Measurements from ENCODE around the gene POU6F2.

Gene POU6F2

GRCh38 chr7:39197831-39198230, 220.1 kb downstream of the POU6F2 start:
- TF ChIP-seq TAF1 (IDR thresholded peaks at IDR 0.05; ENCODE audit: low read depth) (no peak), MAX (IDR thresholded peaks at IDR 0.05) (no peak), USF1 (IDR thresholded peaks at IDR 0.05) (no peak), EGR1 (IDR thresholded peaks at IDR 0.05) (no peak), EP300 (IDR thresholded peaks at IDR 0.05; ENCODE audit: borderline replicate concordance) (no peak), REST (IDR thresholded peaks at IDR 0.05; ENCODE audit: low read depth) (no peak), TEAD4 (IDR thresholded peaks at IDR 0.05) (no peak), ZBTB7A (IDR thresholded peaks at IDR 0.05; ENCODE audit: low read depth) (no peak)

- TF ChIP-seq RAD21 (IDR thresholded peaks at IDR 0.05; ENCODE audit: low read depth) (no peak), ZBTB7A (IDR thresholded peaks at IDR 0.05; ENCODE audit: low read depth) (no peak)
Measured at GRCh38 chr7:39198556-39198955, 220.8 kb downstream of the POU6F2 start.

GRCh38 chr7:39199006-39199405, 221.3 kb downstream of the POU6F2 start:
- no peak for TF ChIP-seq CEBPB (IDR thresholded peaks at IDR 0.05)
- TF ChIP-seq TAF1 (IDR thresholded peaks at IDR 0.05; ENCODE audit: low read depth): no peak
- no peak for TF ChIP-seq RAD21 (IDR thresholded peaks at IDR 0.05; ENCODE audit: low read depth)
- no peak for TF ChIP-seq FOXM1 (IDR thresholded peaks at IDR 0.05; ENCODE audit: borderline replicate concordance, low read depth)
- no peak for TF ChIP-seq MAX (IDR thresholded peaks at IDR 0.05)
- TF ChIP-seq TEAD4 (IDR thresholded peaks at IDR 0.05): no peak
- no peak for TF ChIP-seq USF1 (IDR thresholded peaks at IDR 0.05)
- TF ChIP-seq YY1 (IDR thresholded peaks at IDR 0.05; ENCODE audit: low read depth): no peak
- no peak for TF ChIP-seq NFIC (IDR thresholded peaks at IDR 0.05)

- TF ChIP-seq USF1 (IDR thresholded peaks at IDR 0.05): no peak
- TF ChIP-seq EP300 (IDR thresholded peaks at IDR 0.05; ENCODE audit: borderline replicate concordance): no peak
- TF ChIP-seq TEAD4 (IDR thresholded peaks at IDR 0.05): no peak
- no peak for TF ChIP-seq CREB1 (IDR thresholded peaks at IDR 0.05; ENCODE audit: low read depth)
- no peak for TF ChIP-seq TAF1 (IDR thresholded peaks at IDR 0.05; ENCODE audit: low read depth)
Measured at GRCh38 chr7:39199951-39200350, 222.2 kb downstream of the POU6F2 start.

GRCh38 chr7:39202041-39202440, 224.3 kb downstream of the POU6F2 start:
- TF ChIP-seq TEAD4 (IDR thresholded peaks at IDR 0.05) (no peak), EGR1 (IDR thresholded peaks at IDR 0.05) (no peak), RAD21 (IDR thresholded peaks at IDR 0.05; ENCODE audit: low read depth) (no peak), ZBTB7A (IDR thresholded peaks at IDR 0.05; ENCODE audit: low read depth) (no peak), YY1 (IDR thresholded peaks at IDR 0.05; ENCODE audit: low read depth) (no peak), CEBPB (IDR thresholded peaks at IDR 0.05) (no peak), REST (IDR thresholded peaks at IDR 0.05; ENCODE audit: low read depth) (no peak), EP300 (IDR thresholded peaks at IDR 0.05; ENCODE audit: borderline replicate concordance) (no peak), USF1 (IDR thresholded peaks at IDR 0.05) (no peak), MAX (IDR thresholded peaks at IDR 0.05) (no peak), TCF12 (IDR thresholded peaks at IDR 0.05; ENCODE audit: low read depth) (no peak), CREB1 (IDR thresholded peaks at IDR 0.05; ENCODE audit: low read depth) (no peak), NFIC (IDR thresholded peaks at IDR 0.05) (no peak), TAF1 (IDR thresholded peaks at IDR 0.05; ENCODE audit: low read depth) (no peak)

GRCh38 chr7:39210362-39210761, 232.7 kb downstream of the POU6F2 start:
- TF ChIP-seq NFIC (IDR thresholded peaks at IDR 0.05): no peak
- TF ChIP-seq TAF1 (IDR thresholded peaks at IDR 0.05; ENCODE audit: low read depth): no peak
- no peak for TF ChIP-seq YY1 (IDR thresholded peaks at IDR 0.05; ENCODE audit: low read depth)
- no peak for TF ChIP-seq CREB1 (IDR thresholded peaks at IDR 0.05; ENCODE audit: low read depth)
- TF ChIP-seq EP300 (IDR thresholded peaks at IDR 0.05; ENCODE audit: borderline replicate concordance): no peak
- TF ChIP-seq CEBPB (IDR thresholded peaks at IDR 0.05): no peak
- no peak for TF ChIP-seq REST (IDR thresholded peaks at IDR 0.05; ENCODE audit: low read depth)
- no peak for TF ChIP-seq ZBTB7A (IDR thresholded peaks at IDR 0.05; ENCODE audit: low read depth)
- TF ChIP-seq EGR1 (IDR thresholded peaks at IDR 0.05): no peak
